Measurements from ENCODE around the gene ZIK1.

The ZIK1 gene

DNA sequence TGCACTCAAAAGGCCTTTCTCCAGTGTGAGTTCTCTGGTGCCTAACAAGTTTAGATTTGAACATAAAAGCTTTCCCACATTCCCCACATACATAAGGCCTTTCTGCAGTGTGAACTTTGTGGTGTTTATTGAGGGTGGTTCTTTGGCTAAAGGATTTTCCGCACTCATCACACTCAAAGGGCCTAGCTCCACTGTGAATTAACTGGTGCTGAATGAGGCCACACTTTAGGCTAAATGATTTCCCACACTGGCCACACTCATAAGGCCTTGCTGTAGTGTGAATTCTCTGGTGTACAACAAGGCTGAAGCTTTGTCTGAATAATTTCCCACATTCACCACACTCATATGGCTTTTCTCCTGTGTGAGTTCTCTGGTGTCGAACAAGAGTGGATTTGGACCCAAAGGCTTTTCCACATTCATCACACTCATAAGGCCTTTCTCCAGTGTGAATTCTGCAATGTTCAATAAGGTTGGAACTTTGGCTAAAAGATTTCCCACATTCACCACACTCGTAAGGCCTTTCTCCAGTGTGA is 11.5 kb upstream of the ZIK1 start:
- in situ Hi-C loops (cut with MboI; ENCODE audit: low pct_unique_long_range_greater_than_20kb, low sequenced_read_pairs, unreplicated experiment), result no loop called here
- no peak for DNase-seq (ENCODE audit: low spot score)
- no peak for TF ChIP-seq CTCF (IDR thresholded peaks at IDR 0.05; ENCODE audit: extremely low read depth, insufficient read depth, missing control alignments)

DNA sequence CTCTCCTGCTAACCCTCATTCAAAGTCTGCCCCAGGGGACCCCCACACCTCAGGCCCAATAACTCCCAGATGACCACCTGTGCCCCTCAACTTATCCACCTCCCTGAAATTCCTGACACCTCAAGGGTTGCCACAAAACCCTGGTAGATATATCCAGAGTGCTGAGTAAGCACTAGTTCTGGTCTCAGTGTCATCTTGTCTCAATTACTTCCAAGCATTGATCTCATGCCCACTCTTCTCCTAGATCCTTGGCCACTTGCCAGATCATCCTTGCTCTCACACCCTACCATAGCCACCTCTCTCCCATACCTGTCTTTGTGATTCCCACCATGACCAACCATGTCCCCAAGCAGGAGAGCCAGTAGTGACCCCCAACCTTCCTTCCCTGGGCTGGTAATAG is 7.3 kb upstream of the ZIK1 start:
- DNase-seq (ENCODE audit: low spot score), result no peak
- in situ Hi-C loops (cut with MboI; ENCODE audit: low pct_unique_long_range_greater_than_20kb, low sequenced_read_pairs, unreplicated experiment), result no loop called here
- no peak for TF ChIP-seq CTCF (IDR thresholded peaks at IDR 0.05; ENCODE audit: extremely low read depth, insufficient read depth, missing control alignments)

DNA sequence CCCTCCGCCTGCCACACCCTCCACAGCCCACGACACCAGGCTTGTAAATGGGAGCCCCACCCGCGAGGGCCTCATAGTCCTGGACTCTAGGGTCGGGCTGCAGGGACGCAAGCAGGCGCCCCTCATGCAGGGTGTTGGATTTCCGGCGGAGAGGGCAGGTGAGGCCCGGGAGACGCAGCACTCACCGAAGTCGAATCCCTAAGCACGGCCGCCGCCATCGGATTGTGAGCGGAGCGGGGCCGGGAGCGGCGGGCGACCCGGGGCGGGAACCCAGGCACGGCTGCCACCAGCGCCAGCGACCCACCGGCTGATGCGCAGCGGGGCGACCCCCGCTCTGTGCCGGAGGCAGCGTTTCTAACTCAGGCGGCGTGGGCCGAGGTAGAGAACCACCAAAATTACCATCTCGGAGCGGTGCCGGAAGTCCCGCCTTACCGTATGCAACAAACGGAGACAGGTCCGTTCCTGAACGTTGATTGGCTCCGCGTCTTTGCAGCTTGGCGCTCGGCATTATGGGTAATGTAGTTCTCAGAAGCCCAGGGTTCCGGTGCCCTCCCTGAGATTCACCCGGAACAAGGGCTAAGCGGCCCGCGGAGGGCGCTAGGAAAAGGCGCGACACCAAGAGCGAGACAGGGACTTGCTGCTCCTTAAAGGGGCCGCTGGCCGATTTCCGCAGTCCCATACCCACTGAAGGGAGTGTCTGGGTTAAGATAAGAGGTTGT is 5.3 kb upstream of the ZIK1 start, which contains the start of gene ZNF416:
Gene ZNF416 (minus strand): TSS at position 425 of the 719 bp plus-strand sequence. CDS start 207 bp downstream, at position 218.
- peak; percentile 99 for DNase-seq (ENCODE audit: low spot score)
- in situ Hi-C loops (cut with MboI; ENCODE audit: low pct_unique_long_range_greater_than_20kb, low sequenced_read_pairs, unreplicated experiment), result no loop called here
- peak; percentile 46 for TF ChIP-seq CTCF (IDR thresholded peaks at IDR 0.05; ENCODE audit: extremely low read depth, insufficient read depth, missing control alignments)

GRCh38 chr19:57583104-57583520 is 833 bp upstream of the ZIK1 start:
- in situ Hi-C loops (cut with MboI; ENCODE audit: low pct_unique_long_range_greater_than_20kb, low sequenced_read_pairs, unreplicated experiment), result no loop called here
- TF ChIP-seq CTCF (IDR thresholded peaks at IDR 0.05; ENCODE audit: extremely low read depth, insufficient read depth, missing control alignments), result no peak
- DNase-seq (ENCODE audit: low spot score), result no peak

- in situ Hi-C loops (cut with MboI; ENCODE audit: low pct_unique_long_range_greater_than_20kb, low sequenced_read_pairs, unreplicated experiment), result no loop called here
- TF ChIP-seq CTCF (IDR thresholded peaks at IDR 0.05; ENCODE audit: extremely low read depth, insufficient read depth, missing control alignments), result no peak
- DNase-seq (ENCODE audit: low spot score), result no peak
Observed at GRCh38 chr19:57587529-57587928, 3.6 kb downstream of the ZIK1 start.

- TF ChIP-seq CTCF (IDR thresholded peaks at IDR 0.05; ENCODE audit: extremely low read depth, insufficient read depth, missing control alignments), result no peak
- DNase-seq (ENCODE audit: low spot score), result no peak
- in situ Hi-C loops (cut with MboI; ENCODE audit: low pct_unique_long_range_greater_than_20kb, low sequenced_read_pairs, unreplicated experiment), result no loop called here
Observed at GRCh38 chr19:57599377-57599760, 15.4 kb downstream of the ZIK1 start.

All from GM13977 (cell line).